Gastrocnemius medialis (tissue), 4 donors: ENCODE measurements around the gene MOCS3.

ENCODE experiments used
- POLR2A ChIP-seq, 2 donors: fragments of 450-650 bp; IDR thresholded peaks; one replicate each; pipeline ENCODE4 v1.6.1; 2017; ENCODE audit warnings: antibody characterized with exemption in 2 of 2, mild to moderate bottlenecking in 2 of 2, moderate library complexity in 2 of 2
- TF ChIP-seq, protein P1 (sequence below), 5 experiments: fragments of 450-650 bp in 3 of 5; fragments of 200-600 bp in 2 of 5; sonication (generic) in 2 of 5; IDR thresholded peaks in 4 of 5; conservative IDR thresholded peaks in 1 of 5; 1 replicate in 4 of 5; 2 replicates in 1 of 5; pipeline ENCODE4 v1.5.1; 2016 to 2019; ENCODE audit warnings: antibody characterized with exemption in 5 of 5, mild to moderate bottlenecking in 3 of 5, moderate library complexity in 3 of 5

DNA sequence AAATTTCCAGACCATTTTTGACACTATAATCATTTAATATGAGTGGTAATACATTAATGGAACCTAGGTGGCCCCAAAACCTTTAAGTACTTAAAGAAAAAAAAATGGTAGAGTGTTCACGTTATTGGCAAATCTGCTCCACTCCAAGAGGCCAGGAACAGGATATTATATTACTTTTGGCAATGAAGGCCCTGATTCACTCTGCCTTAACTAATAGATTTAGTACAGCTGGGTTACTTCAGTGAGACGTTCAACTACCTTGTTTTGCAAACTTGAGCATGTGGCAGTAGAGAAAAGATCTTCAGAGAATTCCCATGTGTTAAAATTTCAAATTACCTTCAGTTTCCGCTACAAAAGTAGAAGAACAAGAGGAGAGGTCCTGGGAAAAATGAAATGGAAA, 40.2 kb upstream of the MOCS3 start:
- no peak for TF ChIP-seq POLR2A (IDR thresholded peaks at IDR 0.05)
- TF ChIP-seq, protein P1, sequence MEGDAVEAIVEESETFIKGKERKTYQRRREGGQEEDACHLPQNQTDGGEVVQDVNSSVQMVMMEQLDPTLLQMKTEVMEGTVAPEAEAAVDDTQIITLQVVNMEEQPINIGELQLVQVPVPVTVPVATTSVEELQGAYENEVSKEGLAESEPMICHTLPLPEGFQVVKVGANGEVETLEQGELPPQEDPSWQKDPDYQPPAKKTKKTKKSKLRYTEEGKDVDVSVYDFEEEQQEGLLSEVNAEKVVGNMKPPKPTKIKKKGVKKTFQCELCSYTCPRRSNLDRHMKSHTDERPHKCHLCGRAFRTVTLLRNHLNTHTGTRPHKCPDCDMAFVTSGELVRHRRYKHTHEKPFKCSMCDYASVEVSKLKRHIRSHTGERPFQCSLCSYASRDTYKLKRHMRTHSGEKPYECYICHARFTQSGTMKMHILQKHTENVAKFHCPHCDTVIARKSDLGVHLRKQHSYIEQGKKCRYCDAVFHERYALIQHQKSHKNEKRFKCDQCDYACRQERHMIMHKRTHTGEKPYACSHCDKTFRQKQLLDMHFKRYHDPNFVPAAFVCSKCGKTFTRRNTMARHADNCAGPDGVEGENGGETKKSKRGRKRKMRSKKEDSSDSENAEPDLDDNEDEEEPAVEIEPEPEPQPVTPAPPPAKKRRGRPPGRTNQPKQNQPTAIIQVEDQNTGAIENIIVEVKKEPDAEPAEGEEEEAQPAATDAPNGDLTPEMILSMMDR (IDR thresholded peaks at IDR 0.05 in 4 of 5, conservative IDR thresholded peaks at IDR 0.05 in 1 of 5) = no peak
